Activated T-cell treated with anti-CD3 and anti-CD28 coated beads for 4 hours (primary cell): ENCODE measurements around the gene EML6.

ENCODE experiments used
- DNase-seq: peaks from one replicate; pipeline ENCODE4 v3.0.0-alpha.2; 2020

The EML6 gene

DNA sequence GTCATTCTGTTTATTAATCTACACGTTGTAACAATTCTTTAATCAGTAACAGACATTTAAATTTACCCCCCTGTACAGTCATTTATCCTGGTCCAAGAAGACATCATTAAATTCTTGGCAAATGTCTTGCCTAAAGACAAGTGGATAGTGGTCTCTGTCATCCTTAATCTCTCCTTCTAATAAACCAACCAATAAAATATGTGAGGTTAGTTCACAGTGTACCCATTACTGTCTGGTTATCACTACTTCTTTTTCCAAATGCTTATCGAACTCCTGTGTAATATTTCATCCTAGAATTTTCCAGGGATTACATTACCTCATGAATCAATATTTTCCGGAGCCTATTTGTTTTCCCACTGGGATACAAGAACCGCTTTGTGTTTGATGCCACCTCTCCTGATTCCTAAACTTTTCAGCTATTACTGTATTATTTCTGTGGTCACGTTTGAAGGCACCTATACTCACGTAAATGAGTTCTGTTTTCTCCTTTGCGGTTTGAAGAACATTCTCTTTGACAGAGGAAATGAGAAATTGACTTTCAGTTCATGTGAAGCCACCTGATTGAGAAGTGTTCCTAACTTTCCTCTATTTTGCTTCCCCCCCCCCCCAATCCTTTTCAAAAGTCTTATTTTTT is 195.3 kb downstream of the EML6 start:
- DNase-seq = no peak

DNA sequence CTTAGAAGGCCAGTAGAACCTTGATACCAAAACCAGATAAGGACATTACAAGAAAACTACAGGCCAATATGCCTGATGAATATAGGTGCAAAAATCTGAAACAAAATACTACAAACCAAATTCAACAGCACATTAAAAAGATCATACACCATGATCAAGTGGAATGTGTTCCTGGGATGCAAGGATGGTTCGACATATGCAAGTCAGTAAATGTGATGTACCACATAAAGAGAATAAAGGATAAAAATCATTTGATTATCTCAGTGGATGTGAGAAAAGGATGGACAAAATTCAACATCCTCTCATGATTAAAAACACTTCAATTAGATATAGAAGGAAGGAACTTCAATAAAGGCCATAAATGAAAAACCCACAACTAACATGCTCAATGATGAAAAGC is 197.2 kb downstream of the EML6 start:
- no peak for DNase-seq

DNA sequence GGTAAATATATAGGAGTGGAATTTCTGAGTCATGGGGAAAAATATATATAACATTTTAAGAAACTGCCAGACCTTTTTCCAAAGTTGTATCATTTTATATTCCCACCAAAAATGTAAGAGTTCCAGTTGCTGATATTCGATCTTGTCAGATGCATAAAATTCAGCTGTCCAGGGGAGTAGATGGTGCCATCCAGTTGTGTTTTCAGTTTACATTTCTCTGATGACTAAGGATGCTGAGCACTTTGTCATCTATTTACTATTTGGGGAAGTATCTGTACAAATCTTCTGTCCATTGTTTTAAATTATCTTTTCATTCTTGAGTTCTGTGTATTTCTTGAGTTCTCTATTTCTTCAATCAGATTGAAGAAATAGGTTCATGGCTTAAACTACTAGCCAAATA is 200.7 kb downstream of the EML6 start:
- DNase-seq = no peak

DNA sequence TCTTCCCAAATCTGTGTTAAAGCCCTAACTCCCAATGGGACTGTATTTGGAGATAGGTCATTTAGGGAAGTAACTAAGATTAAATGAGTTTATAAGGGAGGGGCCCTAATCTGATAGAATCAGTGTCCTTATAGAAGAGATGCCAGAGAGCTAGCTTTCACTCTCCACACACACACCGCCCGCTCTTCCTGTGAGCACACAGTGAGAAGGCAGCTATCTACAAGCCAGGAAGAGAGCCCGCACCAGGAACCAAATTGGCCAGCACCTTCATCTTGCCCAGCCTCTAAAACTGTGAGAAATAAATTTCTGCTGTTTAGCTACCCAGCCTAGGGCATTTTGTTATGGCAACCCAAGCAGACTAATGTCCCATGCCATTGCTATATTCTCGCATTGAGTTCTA is 201.6 kb downstream of the EML6 start:
- no peak for DNase-seq

DNA sequence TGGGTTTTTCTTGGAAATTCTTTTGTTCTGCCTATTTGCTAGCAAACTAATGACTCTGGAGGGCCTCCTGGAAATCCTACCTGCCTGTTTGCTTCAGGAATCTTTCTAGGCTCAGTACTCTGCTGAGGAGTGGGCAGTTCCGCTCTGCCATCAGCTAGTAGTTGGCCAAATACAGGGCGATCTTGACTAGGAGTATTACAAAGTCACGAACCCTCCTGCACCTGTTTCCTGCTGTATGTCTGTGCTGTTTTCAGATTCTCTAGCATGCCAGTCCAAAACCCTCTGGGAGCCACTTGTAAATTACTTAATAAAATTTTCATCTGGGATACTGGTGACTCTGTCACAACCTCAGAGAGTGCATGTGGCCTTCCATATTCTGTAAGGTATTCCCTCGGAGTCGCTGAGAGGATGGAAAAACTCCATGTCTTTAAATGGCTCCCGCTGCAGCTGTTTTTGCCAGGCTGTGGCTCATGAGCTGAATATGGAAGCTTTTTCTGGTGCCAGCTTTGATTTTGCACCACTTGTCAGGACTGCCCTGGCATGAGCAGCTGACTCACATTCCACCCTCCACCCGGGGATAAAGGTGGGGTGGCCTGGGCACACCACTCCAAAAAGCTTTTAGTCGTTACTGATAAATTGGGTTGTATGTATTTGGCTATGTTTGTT is 203.8 kb downstream of the EML6 start:
- DNase-seq = no peak

DNA sequence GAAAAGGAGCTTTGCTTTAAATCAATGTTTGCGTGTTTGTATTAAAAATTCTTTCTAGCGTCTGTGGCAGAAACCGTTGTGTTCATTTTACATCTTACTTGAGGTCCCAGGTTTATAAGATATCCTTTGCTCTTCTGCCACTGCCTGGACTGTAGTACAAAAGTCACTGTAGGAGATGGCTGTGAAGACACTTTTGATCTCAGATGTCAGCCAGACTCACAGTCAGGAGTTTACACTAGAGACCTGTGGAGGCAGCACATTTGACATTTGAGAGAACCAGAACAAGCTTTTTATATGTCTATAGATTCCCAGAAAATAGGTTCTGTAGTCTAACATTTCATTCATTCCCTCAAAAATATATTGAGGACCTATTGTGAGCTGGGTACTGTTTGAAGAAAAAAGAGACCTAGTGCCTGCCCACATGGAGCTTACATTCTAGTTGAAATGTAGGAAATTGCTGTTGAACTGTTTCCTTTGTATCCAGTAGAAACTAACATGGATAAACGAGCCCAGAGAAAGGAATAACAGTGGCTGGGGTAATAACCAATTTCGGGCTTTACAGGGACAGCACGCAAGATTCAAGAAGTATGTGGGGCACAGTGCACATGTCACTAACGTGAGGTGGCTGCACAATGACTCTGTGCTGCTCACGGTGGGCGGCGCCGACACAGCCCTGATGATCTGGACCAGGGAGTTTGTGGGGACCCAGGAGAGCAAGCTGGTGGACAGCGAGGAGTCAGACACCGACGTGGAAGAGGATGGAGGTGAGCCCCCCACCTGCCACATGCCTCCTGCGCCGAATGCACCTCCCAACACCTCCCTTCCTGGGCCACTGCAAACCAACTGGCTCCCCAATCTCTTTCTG is 204.5 kb downstream of the EML6 start:
- DNase-seq = no peak

DNA sequence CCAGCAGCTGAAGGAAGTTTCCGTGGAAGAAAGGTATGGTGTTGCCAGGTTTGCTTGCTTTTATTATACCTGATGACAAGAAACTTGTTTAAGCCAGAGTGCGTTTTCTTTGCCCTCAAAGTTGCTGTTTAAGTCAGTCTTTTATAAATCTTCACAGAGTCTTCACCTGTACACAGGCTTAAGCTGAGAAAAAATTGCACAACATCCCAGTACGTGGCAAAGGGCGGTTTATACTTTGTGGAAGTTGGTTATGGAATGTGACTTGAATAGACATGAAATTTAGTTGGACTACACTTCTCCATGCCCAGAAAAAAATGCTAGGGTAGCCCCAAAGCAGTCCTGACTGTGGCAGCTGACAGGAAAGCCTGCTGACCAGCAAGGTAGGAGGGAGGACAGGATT is 205.3 kb downstream of the EML6 start:
- no peak for DNase-seq

DNA sequence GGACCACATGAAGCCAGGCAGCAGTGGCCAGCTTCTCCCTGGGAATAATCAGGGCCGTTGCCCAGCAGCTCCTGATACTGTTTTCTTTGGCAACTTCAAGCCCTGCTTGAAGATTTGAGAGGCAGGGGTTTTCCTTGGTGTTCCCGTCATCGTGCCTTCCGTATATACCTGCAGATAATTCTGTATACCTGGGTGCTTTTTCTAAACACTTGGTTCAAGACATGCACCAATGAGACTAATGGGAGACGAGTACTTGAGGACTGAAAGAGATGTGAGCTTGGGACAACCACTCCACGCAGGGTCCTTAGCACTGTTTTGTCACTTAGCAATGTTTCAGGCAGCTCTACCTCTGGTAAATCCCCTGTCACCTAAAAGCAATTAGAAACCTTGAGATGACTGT is 208.0 kb downstream of the EML6 start:
- DNase-seq = no peak

DNA sequence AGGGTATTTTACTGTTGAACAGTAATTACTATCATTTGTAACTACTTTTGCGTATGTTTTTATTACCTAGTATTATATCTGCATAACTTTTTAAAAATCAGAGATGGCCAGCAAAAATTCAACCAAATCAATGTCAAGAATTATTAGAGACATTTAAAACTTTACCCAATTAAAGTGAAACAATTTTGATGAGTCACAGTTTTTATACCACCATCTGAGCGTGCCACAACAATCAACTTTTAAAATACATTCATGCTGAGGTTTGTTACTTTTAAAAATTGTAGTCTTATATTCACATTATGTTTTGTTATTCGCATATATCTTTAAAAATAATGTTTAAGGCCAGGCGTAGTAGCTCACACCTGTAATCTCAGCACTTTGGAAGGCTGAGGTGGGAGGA is 211.9 kb downstream of the EML6 start:
- DNase-seq = no peak

DNA sequence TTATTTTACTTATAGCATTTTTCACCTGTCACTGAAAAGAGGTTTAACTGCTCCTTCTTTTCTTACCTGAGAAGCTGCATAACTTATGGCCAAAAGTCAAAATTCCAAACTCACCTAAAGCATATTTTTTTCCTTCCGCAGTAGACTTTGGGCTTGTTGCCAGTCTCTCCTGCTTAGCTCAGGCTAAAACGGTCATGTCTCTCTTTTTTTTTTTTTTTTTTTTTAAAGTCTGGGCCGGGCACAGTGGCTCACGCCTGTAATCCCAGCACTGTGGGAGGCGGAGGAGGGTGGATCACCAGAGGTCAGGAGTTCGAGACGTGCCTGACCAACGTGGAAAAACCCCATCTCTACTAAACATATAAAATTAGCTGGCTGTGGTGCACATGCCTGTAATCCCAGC is 213.3 kb downstream of the EML6 start:
- no peak for DNase-seq

DNA sequence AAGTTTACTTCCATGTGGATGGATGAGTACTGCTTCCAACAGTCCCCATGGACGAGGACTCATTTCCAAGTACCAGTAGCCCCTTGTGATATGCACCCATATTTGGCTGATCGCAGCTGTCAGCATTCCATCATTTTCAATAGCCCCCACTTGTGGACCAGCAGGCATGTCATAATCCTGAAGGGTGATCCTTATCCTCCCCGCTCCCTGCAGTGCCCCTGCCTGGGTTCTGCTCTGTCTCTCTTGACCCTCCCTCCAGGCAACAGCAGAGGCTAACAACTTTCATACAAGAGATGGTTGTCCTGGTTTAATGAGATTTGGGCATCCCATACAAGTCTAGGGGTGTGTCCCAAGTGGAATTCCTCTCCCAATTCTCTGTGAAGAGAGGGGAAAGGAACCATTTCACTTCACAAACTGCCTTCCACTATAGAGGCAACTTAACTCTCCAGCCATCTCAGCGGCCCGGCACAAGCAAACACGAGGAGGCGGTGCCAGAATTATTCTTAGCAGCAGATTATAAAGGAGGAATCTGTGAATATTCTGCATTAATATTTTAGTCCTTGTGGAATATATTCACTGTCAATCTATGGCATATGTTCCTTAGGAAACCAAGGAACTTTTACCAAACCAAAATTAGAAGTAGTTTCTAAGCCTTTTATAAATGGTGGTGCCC is 216.1 kb downstream of the EML6 start:
- no peak for DNase-seq

DNA sequence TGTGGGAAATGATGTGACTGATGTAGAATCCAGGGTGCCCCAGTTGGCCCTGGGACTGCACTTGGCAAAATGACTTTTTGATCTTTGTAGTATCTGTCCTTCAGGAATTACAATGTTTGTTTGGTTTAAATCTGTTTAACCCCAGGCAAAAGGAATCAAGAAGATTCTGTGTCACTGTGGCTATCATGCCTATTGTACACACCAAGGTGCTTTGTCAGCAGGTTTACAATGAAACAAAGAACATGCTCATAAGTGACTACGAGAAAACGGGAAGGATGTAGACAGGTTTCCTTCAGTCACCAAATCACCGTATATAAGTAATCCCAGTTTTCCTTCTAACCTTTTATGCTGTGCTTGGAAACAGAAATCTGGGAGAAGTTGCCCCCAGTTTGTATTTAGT is 217.3 kb downstream of the EML6 start:
- no peak for DNase-seq

DNA sequence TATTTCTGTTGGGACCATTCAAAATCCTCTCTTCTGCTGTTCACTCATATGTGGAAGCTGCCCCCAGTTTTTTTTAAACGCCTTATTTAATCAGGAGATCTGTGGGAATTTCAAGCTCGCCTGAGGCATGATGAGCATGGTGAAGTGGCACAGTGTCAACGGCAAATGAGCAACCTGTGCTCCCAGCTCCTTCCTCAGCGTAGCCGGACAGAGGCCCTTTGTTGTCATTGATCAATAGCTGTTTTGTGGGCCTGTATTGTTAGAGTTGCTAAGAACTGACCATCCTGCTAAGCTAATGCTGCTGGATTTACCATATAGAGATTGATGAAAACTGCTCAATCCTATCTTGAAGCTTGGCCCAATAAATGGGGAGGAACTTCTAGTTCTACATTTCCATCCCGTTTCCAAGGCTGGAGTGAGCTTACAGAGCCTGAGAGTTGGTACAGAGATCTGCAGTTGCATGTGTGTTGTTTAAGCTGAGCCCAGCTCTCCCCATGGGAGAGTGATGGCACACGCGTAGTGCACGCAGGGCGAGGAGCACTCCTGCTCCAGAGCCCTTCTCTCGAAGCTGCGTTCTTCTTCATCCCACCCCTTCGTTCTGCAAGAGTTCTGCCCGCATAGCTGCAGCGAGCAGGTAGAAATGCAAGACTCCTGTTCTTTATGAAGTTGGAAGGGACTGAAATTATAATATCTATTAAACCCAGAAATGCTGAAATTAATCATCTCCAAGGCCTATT is 218.0 kb downstream of the EML6 start:
- DNase-seq = no peak

DNA sequence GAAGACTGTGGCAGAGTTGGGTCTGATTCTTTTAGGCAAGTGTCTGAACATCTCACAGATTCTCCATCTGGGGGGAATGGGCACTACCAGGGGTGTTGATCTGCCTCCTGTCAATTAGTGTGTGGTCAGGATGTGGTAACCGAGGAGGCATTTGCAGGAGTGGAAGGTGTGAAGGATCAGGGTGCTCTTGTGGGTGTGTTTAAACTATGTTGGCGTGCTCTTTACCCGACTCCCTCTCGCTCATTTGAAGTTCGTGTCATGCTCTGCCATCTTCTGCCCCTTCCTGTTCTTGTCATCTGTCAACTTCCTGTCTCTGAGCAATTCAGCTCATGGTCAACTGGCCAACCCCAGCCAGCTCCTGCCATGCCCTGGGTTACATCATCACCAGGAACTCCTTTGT is 218.9 kb downstream of the EML6 start:
- no peak for DNase-seq

DNA sequence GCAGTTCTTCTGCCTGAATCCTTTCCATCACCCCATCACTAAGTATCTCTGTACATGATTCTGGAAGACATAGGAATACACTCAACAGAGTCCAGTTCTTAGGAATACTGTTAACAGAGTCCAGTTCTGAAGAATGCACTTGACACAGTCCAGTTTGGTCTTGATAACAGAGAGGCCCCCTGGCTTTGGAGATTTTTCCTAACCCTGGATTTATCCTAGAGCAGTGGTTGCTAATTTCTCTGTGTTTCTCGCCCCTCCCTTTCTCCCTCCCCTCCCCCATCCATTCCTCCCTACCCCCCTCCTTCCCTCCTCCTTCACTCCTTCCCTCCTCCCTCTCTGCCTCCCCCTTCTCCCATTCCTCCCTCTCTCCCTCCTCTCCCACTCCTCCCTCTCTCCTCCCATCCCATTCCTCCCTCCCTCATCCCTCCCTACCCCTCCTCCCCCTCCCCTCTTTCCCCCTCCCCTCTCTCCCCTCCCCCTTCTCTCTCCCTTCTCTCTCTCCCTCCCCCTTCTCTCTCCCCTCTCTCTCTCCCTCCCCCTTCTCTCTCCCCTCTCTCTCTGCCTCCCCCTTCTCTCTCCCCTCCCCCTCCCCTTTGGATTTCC is 221.4 kb downstream of the EML6 start:
- DNase-seq = no peak

DNA sequence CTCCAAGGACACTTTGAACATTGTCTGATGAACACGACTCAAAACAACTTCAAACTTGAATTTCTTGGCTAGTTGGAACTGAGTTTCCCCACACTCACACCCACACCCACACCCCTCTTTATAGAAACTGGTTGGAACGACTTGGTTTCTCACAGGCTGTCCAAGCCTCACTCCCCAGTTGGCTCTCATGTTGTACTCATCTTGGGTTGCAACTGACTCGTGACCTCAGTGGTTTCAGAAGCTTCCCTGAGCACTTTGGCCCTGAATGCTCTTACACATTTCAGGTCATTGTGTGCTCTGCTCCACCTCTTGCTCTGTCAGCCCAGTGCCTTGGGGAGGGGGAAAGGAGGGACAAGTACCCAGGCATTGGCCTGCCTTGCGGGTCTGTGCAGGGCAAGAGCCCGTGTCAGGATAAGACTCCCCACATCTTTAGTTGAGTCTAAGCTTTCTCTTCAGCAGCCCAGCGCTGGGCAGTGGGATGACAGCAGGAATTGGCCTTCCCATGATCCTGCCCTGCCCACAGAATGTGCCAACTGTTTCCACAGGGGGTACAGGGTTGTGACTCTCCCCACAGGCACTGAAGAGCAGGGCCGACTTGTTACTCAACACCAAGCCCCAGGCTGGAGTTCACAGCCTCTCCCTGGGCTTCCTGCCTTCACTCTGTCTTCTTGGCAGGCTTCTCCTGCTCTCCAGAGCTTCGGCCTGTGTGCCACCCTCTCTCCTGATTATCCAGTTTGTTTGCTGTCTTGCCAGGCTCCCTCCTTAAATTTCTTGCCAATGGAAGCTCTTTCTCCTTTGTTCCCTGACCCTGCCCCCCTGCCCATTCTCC is 222.1 kb downstream of the EML6 start:
- no peak for DNase-seq

DNA sequence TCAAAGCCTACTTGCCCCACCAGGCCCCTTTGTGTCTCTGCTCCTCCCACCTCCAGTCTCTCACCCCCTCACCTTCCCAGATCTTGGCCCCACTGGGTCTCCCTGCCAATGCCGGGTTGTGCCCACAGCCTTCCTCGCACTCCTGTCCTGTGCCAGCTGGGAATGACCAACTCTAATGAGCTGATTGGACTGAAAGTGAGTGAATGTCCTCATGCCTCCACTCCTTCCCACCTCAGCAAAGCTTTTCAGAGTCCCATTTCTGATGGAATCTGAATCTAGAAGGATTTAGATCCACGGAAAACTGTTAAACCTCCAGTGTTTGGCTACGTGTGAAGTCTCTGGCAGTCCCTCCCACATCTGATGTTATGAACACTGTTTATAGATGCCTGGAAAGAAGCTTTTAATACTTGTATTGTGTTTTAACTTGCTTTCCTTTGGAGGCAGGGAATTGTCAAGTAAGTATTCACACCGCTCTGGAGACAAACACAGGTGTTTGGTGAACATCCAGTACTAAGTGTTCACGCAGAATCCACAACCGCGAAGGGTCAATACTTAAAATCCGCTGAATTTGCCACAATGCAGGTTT is 222.9 kb downstream of the EML6 start:
- no peak for DNase-seq

DNA sequence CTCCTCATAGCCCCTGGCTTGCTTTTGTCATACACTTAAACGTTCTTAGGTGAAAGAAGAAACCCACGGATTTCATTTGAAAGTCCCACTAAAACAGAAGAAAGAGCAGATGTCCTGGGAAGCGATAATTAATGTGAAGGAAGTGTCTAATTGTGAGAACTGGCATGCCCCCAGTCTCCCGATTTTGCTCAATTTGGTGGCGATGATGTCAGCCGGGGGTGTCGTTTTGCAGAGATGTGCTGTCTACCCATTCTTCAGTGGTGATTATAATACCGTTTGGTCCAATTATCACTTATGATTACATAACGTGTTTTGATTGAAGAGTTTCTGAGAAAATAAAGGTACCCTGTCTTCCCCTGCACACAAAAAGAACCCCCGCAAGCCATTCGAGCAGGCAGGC is 223.7 kb downstream of the EML6 start:
- DNase-seq = no peak

DNA sequence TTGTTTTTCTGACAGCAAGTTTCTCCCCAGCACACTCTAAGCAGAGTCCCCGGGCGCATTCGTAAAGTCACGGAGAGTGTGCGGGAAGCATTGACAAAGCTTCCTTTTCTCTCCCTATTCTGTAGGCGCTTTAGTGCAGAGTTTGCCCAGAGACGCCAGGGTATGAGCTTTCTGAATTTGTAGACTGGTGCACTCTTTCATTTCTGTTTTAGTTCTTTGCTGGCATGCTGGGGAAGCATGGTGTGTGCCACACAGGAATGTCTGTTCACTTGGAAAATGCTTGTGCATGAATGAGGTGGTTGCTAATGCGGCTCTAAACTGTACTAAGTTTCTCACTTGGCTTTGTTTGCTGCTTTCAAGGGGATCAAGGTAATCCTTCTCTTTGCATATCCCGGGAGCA is 224.2 kb downstream of the EML6 start:
- no peak for DNase-seq

DNA sequence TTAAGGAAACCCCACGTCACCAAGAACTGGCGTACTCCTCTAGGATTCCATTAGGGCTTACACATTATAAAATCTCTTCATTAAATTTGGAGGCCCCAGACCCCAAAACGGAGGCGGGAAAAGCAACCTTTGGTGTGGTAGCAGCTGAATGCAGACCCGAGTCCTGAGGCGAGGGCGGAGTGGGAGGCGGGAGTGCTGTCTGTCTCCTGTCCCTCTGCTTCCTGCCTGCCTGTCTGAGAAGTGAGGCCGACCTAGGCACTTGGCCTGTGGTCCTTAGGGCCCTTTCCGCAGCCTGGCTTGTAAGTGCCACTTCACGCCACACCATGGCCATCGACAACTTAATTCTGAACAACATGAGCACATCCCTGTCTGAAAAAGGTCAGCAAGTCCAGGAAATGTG is 224.7 kb downstream of the EML6 start:
- no peak for DNase-seq

DNA sequence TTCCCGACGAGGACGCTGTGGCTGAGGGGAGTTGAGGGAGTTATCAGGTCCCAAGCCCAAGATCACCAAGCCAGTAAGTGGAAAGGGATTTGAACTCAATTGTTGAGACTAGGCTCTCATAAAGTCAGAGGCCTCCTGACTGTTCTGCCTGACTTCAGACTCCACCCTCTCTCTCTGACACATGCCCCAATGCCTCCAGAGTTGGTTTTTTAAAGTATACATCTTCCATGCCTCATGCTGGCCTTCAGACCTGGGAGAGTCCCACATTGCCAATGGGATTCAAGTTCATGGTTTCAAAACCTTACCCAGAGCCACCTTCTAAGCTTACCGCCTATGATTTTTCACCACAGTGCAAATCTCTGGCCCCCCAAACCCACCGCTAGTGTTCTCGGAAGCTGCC is 226.0 kb downstream of the EML6 start:
- DNase-seq = no peak
